ENCODE data around the gene C2orf68. TPM values are rescaled to one million over a fixed set of nuclear protein-coding genes. Genes with fewer than 3 reads are reported as not detected.
A peak's percentile ranks its signal among the peaks of the same experiment; 100 is the strongest.

The C2orf68 gene
- total and polyA plus RNA-seq, 2 of the 13 experiments (the other 11 are each of a cell fraction or from before 2014, with no cell fraction given) = 47.1 to 77.4 TPM

DNA sequence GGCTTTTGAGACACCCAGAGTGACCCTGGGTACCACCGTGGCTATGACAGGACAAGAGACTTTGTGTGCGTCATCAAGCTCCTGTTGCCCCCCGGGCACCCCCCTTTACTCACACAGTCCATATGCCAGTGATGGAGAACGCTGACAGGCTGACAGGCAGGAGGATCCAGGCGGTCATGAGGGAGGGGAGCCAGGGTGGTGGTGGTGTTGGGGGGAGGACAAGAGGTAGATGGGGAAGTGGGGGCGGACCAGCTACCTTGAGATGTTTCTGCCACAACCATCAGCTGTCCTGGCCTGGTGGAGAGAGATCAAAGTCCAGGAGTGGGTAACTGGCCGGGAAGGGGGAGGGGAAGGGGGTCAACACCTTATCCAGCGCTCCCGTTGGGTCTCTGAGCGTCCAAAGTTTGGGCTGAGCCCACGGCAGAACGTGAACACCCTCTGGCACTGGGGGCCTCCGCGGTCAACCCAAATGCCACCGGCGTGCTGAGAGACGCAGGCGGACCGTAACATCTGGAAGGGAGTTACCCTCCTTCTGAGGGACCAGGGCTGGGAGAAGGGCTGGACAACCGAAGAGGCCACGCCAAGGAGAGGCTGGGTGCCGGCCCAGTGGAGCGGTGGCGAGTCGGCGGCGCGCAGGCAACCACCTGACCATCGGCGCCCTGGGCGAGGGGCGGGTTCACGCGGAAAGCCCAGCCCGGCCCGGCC, 9.9 kb downstream of the C2orf68 start (continued):
- TF ChIP-seq, protein P1, sequence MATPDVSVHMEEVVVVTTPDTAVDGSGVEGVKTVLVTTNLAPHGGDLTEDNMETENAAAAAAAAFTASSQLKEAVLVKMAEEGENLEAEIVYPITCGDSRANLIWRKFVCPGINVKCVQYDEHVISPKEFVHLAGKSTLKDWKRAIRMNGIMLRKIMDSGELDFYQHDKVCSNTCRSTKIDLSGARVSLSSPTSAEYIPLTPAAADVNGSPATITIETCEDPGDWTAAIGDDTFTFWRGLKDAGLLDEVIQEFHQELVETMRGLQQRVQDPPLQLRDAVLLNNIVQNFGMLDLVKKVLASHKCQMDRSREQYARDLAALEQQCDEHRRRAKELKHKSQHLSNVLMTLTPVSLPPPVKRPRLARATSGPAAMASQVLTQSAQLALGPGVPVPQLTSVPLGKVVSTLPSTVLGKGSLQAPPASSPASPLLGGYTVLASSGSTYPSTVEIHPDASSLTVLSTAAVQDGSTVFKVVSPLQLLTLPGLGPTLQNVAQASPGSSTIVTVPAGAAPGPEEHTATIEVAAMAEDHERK (CRISPR knock-in tag; IDR thresholded peaks at IDR 0.05; ENCODE audit: low read depth) = no peak
- TF ChIP-seq TRIM24 (CRISPR knock-in tag; IDR thresholded peaks at IDR 0.05) (no peak), ZFP36L1 (CRISPR knock-in tag; IDR thresholded peaks at IDR 0.05) (0 out of 2 replicates have a peak, but pooled peaks have one; percentile 24), ZNF180 (CRISPR knock-in tag; IDR thresholded peaks at IDR 0.05; ENCODE audit: borderline replicate concordance, low read depth) (0 out of 2 replicates have a peak, but pooled peaks have one; percentile 29), ZNF629 (CRISPR knock-in tag; conservative IDR thresholded peaks at IDR 0.05) (no peak), GATAD1 (CRISPR knock-in tag; IDR thresholded peaks at IDR 0.05) (no peak; the same call in 1 of the 2 replicates), NFE2 (CRISPR knock-in tag; IDR thresholded peaks at IDR 0.05) (no peak), ZNF263 (CRISPR knock-in tag; IDR thresholded peaks at IDR 0.05) (0 out of 2 replicates have a peak, but pooled peaks have one; percentile 5), ZSCAN22 (CRISPR knock-in tag; IDR thresholded peaks at IDR 0.05) (no peak), FLYWCH1 (CRISPR knock-in tag; IDR thresholded peaks at IDR 0.05) (no peak; the same call in 1 of the 2 replicates), BCL6 (CRISPR knock-in tag; IDR thresholded peaks at IDR 0.05) (no peak), ASH2L (IDR thresholded peaks at IDR 0.05; ENCODE audit: insufficient read length, low read depth, low read length) (no peak), GPN1 (CRISPR knock-in tag; IDR thresholded peaks at IDR 0.05; ENCODE audit: borderline replicate concordance) (peak; percentile 55; the same call in 1 of the 2 replicates)
- TF ChIP-seq, protein P2, sequence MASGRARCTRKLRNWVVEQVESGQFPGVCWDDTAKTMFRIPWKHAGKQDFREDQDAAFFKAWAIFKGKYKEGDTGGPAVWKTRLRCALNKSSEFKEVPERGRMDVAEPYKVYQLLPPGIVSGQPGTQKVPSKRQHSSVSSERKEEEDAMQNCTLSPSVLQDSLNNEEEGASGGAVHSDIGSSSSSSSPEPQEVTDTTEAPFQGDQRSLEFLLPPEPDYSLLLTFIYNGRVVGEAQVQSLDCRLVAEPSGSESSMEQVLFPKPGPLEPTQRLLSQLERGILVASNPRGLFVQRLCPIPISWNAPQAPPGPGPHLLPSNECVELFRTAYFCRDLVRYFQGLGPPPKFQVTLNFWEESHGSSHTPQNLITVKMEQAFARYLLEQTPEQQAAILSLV (CRISPR knock-in tag; IDR thresholded peaks at IDR 0.05; ENCODE audit: borderline replicate concordance) = no peak
- TF ChIP-seq, protein P3, sequence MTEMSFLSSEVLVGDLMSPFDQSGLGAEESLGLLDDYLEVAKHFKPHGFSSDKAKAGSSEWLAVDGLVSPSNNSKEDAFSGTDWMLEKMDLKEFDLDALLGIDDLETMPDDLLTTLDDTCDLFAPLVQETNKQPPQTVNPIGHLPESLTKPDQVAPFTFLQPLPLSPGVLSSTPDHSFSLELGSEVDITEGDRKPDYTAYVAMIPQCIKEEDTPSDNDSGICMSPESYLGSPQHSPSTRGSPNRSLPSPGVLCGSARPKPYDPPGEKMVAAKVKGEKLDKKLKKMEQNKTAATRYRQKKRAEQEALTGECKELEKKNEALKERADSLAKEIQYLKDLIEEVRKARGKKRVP (CRISPR knock-in tag; IDR thresholded peaks at IDR 0.05) = 0 out of 4 replicates have a peak, but pooled peaks of 1 of the 2 experiments have one; percentile 19
- TF ChIP-seq, protein P4, sequence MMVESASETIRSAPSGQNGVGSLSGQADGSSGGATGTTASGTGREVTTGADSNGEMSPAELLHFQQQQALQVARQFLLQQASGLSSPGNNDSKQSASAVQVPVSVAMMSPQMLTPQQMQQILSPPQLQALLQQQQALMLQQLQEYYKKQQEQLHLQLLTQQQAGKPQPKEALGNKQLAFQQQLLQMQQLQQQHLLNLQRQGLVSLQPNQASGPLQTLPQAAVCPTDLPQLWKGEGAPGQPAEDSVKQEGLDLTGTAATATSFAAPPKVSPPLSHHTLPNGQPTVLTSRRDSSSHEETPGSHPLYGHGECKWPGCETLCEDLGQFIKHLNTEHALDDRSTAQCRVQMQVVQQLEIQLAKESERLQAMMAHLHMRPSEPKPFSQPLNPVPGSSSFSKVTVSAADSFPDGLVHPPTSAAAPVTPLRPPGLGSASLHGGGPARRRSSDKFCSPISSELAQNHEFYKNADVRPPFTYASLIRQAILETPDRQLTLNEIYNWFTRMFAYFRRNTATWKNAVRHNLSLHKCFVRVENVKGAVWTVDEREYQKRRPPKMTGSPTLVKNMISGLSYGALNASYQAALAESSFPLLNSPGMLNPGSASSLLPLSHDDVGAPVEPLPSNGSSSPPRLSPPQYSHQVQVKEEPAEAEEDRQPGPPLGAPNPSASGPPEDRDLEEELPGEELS (CRISPR knock-in tag; IDR thresholded peaks at IDR 0.05) = no peak; the same call in 1 of the 2 replicates
- TF ChIP-seq, protein P5, sequence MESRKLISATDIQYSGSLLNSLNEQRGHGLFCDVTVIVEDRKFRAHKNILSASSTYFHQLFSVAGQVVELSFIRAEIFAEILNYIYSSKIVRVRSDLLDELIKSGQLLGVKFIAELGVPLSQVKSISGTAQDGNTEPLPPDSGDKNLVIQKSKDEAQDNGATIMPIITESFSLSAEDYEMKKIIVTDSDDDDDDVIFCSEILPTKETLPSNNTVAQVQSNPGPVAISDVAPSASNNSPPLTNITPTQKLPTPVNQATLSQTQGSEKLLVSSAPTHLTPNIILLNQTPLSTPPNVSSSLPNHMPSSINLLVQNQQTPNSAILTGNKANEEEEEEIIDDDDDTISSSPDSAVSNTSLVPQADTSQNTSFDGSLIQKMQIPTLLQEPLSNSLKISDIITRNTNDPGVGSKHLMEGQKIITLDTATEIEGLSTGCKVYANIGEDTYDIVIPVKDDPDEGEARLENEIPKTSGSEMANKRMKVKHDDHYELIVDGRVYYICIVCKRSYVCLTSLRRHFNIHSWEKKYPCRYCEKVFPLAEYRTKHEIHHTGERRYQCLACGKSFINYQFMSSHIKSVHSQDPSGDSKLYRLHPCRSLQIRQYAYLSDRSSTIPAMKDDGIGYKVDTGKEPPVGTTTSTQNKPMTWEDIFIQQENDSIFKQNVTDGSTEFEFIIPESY (CRISPR knock-in tag; IDR thresholded peaks at IDR 0.05) = no peak
